Choroid plexus epithelial cell (primary cell): ENCODE results near the gene GRIK2.

Experiments used
- DNase-seq: peaks from one replicate; pipeline ENCODE4 v3.0.0-alpha.2; 2010; ENCODE audit warnings: low read depth
- H3K4me3 ChIP-seq: 2 replicates; pipeline ENCODE4 v1.5.1; 2011; ENCODE audit warnings: low read depth, mild to moderate bottlenecking, control low read depth, low read length, moderate library complexity
- TF ChIP-seq, protein P1 (sequence below): conservative IDR thresholded peaks from 2 replicates; pipeline ENCODE4 v1.5.1; 2011; ENCODE audit warnings: low read depth, mild to moderate bottlenecking, control low read depth, inconsistent platforms, low read length, moderate library complexity

Gene GRIK2

DNA sequence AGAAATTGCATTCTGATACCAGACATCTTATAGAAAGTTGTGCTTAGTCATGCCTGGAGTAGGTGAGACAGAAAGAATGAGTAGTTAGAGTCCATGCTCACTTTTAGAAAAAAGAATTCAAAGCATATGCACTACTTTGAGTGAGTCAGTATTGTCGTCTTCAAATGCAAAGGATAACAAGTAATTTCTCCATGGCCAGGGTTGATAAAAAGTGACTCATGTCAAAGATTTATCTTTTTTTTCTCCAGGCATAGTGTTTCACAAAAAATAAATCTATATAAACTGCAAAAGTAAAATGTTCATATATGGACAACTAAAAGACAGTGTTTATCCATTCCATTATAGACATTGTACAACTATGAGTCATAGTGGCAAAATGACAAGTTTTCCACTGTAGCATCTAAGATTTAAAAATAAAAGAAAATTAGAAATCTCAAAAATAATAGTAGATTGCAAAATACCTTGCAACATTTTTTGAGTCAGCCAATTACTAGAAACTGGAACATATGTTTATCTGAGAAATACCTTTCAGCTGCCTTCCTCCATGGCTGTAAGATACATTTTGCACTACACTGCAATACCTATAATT lies 329.6 kb downstream of the GRIK2 start:
- no peak overlapping the region for H3K4me3 ChIP-seq
- TF ChIP-seq, protein P1, sequence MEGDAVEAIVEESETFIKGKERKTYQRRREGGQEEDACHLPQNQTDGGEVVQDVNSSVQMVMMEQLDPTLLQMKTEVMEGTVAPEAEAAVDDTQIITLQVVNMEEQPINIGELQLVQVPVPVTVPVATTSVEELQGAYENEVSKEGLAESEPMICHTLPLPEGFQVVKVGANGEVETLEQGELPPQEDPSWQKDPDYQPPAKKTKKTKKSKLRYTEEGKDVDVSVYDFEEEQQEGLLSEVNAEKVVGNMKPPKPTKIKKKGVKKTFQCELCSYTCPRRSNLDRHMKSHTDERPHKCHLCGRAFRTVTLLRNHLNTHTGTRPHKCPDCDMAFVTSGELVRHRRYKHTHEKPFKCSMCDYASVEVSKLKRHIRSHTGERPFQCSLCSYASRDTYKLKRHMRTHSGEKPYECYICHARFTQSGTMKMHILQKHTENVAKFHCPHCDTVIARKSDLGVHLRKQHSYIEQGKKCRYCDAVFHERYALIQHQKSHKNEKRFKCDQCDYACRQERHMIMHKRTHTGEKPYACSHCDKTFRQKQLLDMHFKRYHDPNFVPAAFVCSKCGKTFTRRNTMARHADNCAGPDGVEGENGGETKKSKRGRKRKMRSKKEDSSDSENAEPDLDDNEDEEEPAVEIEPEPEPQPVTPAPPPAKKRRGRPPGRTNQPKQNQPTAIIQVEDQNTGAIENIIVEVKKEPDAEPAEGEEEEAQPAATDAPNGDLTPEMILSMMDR, result no peak
- DNase-seq, result peak; percentile 89

DNA sequence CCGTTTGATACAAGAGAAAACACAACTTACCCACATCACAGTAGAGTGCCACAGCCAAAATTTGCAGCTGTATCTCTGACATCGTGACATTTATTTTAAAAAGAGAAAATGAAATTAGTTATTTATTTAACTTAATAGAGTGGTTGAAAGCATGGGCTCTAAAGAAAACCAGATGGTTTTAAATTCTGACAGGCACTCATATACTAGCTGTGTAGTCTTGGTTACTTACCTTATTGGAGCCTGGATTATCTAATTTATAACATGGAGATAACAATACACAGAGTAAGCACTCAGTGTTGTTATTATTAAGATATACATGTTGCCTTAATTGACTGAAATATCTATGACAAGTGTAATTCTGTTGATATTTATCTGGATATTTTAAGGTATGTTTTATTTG lies 334.9 kb downstream of the GRIK2 start:
- no peak for DNase-seq
- TF ChIP-seq, protein P1, result no peak
- H3K4me3 ChIP-seq, result no peak overlapping the region

DNA sequence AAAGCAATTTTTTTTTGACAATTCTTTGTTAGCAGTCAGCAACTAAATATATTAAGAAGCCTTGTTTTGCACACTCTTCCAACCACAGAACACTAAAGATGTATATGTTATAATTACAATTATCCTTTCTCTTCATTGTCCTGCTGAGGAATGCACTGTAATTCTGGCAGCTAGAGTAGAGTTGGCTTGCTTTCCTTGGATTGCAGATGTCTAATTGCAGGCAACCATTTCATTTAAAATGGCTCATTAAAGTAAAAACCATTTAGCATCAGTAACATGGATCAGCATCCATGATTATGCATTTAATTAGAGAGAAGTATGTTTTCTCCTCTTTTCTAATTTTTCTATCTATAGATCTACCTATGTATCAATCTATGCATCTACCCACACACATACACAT lies 335.4 kb downstream of the GRIK2 start:
- H3K4me3 ChIP-seq, result no peak overlapping the region
- TF ChIP-seq, protein P1, result no peak

DNA sequence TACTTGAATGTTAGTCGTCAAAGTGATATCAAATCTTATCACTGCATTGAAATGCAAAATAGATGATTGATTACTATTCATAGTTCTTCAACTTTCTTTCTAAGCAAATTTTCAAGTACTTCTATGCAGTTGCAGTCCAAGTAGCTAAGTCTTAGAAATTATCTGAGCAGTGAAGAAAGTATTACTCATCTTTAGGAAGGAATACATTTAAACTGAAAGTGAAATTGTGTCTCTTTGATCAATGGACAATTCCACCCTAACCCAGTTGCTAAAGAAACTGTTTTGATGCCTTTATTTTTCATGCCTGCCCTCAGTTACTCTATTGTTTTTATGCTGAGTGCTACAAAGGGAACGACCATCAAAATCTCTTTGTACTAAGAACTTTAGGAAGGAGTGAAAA lies 337.4 kb downstream of the GRIK2 start:
- DNase-seq, result peak; percentile 56
- TF ChIP-seq, protein P1, result no peak
- no peak overlapping the region for H3K4me3 ChIP-seq

More for the DNA sequence above, 335.4 kb downstream of the GRIK2 start:
- DNase-seq, result no peak

DNA sequence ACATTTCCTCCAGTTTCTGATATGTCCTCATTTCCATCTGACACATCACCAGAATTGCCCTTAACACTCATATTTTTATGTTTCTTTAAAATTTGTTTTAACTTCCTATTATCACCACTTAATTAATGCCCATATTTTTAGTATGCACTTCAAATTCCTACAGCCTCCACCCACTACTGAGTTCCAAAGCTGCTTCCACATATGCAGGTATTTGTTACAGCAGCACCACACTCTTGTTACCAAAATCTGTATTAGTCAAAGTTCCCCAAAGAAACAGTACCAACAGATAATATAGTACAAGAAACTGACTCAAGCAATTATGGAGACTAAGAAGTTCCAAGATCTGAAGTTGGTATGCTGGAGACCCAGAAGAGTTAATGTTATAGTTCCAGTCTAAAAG lies 340.4 kb downstream of the GRIK2 start:
- H3K4me3 ChIP-seq, result no peak overlapping the region
- no peak for DNase-seq
- TF ChIP-seq, protein P1, result no peak

DNA sequence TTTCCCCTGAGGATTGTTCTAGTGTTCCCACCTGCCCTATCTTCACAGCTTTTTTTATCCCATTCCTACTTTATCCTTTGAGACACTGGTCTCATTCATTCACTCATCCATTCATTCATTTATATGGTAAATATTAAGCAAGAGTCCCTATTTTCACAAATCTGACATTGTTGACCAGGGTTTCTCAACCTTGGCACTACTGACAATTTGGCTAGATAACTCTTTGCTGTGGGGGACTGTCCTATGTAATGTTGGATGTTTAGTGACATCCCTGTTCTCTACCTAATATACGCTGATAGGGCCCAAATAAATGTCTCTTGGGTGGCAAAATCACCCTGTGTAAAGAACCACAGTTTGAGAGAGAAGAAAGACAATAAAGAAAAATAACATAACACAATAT lies 345.0 kb downstream of the GRIK2 start:
- TF ChIP-seq, protein P1, result no peak
- no peak for DNase-seq
- no peak overlapping the region for H3K4me3 ChIP-seq

DNA sequence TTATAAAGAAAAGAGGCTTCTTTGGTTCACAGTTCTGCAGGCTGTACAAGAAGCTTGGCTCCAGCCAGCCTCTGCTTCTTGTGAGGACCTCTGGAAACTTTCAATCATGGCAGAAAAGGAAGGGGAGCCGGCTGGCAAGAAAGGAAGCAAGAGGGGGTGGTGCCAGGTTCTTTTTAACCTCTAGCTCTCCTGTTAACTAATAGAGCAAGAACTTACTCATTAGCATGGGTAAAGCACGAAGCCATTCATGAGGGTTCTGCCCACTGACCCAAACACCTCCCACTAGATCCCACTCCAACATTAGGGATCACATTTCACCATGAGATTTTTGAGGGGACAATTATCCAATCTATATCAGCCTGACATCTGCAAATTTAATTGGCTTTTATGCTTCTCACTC lies 347.1 kb downstream of the GRIK2 start:
- no peak for DNase-seq
- TF ChIP-seq, protein P1, result no peak
- no peak overlapping the region for H3K4me3 ChIP-seq
